HepG2 (cell line): ENCODE data around the gene ATG5. TPM values are rescaled to one million over a fixed set of nuclear protein-coding genes. Genes with fewer than 3 reads are reported as not detected.

Source experiments
- ATAC-seq: fragments of 200-7000 bp; cut with Tn5 transposase; 3 replicates; pipeline ENCODE4 v1.9.1; 2020; ENCODE audit warnings: mild to moderate bottlenecking, moderate library complexity
- BruUV-seq: library from RNA; stranded (reverse); fragments of 400-500 nt; replicated peaks from 2 replicates; lab custom pipeline; 2021; lab: Mats Ljungman, UMichigan
- CTCF ChIA-PET: fragments of 300-600 bp; formaldehyde crosslinking; extraction: SDS; loops from one replicate; lab custom pipeline; 2021; ENCODE audit warnings: low total read pairs, inconsistent platforms, low intra/inter-chr PET ratio; lab: Yijun Ruan, JAX
- POLR2A ChIA-PET: fragments of 350-600 bp; sonication (Branson Sonifier 250); formaldehyde crosslinking; loops from one replicate; lab custom pipeline; 2020; ENCODE audit warnings: antibody characterized with exemption, inconsistent platforms; lab: Yijun Ruan, JAX
- DNase-seq: peaks from one replicate; pipeline ENCODE4 v3.0.0-alpha.2; 2015; ENCODE audit warnings: low spot score
- FAIRE-seq: peaks from 3 replicates; lab custom pipeline; 2011; peaks lifted over from hg19 to GRCh38; lab: Jason Lieb, UNC
- H2AFZ ChIP-seq: one replicate; pipeline ENCODE4 v1.6.1; 2011; ENCODE audit warnings: low read length, inconsistent platforms
- H3K27ac ChIP-seq: fragments of 300-600 bp; 3 replicates; pipeline ENCODE4 v1.8.0; 2011; ENCODE audit warnings: mixed run types, mild to moderate bottlenecking, mixed read lengths, low read length, inconsistent platforms; ENCODE audit not compliant: insufficient read depth; ENCODE audit errors: extremely low read length
- H3K27me3 ChIP-seq, 2 experiments: fragments of 200-600 bp in 1 of 2; 2 replicates in 1 of 2; 3 replicates in 1 of 2; pipeline versions ENCODE4 v1.6.0 to v1.8.0; 2011; ENCODE audit warnings: low read length in 2 of 2, mild to moderate bottlenecking in 2 of 2, moderate library complexity in 2 of 2, inconsistent platforms in 1 of 2; ENCODE audit not compliant: insufficient read depth in 2 of 2, control insufficient read depth in 1 of 2
- H3K36me3 ChIP-seq, 2 experiments: fragments of 200-600 bp in 1 of 2; replicated peaks in 1 of 2; 2 replicates in 1 of 2; 3 replicates in 1 of 2; pipeline versions ENCODE4 v1.5.1 to v1.8.0; 2011; ENCODE audit warnings: low read length in 2 of 2, inconsistent platforms in 1 of 2; ENCODE audit not compliant: insufficient read depth in 2 of 2, control insufficient read depth in 1 of 2
- H3K4me1 ChIP-seq: 2 replicates; pipeline ENCODE4 v1.5.1; 2012; ENCODE audit warnings: low read length, inconsistent platforms; ENCODE audit not compliant: insufficient read depth
- H3K4me2 ChIP-seq: 2 replicates; pipeline ENCODE4 v1.6.0; 2011; ENCODE audit warnings: low read depth, low read length, inconsistent platforms
- H3K4me3 ChIP-seq, 3 experiments: fragments of 200-600 bp in 1 of 3; sonication (generic), shearing (Covaris generic) in 1 of 3; replicated peaks in 1 of 3; 2 replicates each; pipeline ENCODE4 v1.5.1; 2011 to 2016; ENCODE audit warnings: low read length in 3 of 3, inconsistent platforms in 2 of 3, low read depth in 2 of 3, mild to moderate bottlenecking in 2 of 3, control low read depth in 1 of 3, mixed read lengths in 1 of 3; ENCODE audit not compliant: insufficient read depth in 1 of 3
- H3K79me2 ChIP-seq: one replicate; pipeline ENCODE4 v1.6.1; 2011; ENCODE audit warnings: low read length, inconsistent platforms; ENCODE audit not compliant: insufficient read depth
- H3K9ac ChIP-seq: 2 replicates; pipeline ENCODE4 v1.6.0; 2011; ENCODE audit warnings: mild to moderate bottlenecking, low read depth, low read length, inconsistent platforms; ENCODE audit not compliant: insufficient read depth
- H3K9me3 ChIP-seq: 2 replicates; pipeline ENCODE4 v1.5.1; 2012; ENCODE audit warnings: mild to moderate bottlenecking, low read length
- H4K20me1 ChIP-seq: 2 replicates; pipeline ENCODE4 v1.6.0; 2011; ENCODE audit warnings: inconsistent platforms, mild to moderate bottlenecking, low read length, moderate library complexity; ENCODE audit not compliant: insufficient read depth
- ATF4 ChIP-seq, 2 experiments: fragments of 450-650 bp in 1 of 2; sonication (generic) in 1 of 2; formaldehyde crosslinking; IDR thresholded peaks; 2 replicates each; pipeline versions ENCODE4 v1.5.0 to v1.8.0; 2020 to 2022; ENCODE audit warnings: mild to moderate bottlenecking in 1 of 2, missing genetic modification reagents in 1 of 2
- BATF2 ChIP-seq: sonication (generic); formaldehyde crosslinking; IDR thresholded peaks from 2 replicates; pipeline ENCODE4 v1.8.0; 2022; ENCODE audit warnings: mild to moderate bottlenecking, missing genetic modification reagents, moderate library complexity
- CSRNP1 ChIP-seq: sonication (generic); formaldehyde crosslinking; IDR thresholded peaks from 2 replicates; pipeline ENCODE4 v1.8.1; 2023; ENCODE audit warnings: mild to moderate bottlenecking, missing genetic modification reagents
- FOXO1 ChIP-seq: sonication (generic); formaldehyde crosslinking; IDR thresholded peaks from 2 replicates; pipeline ENCODE4 v1.4.0; 2020; ENCODE audit warnings: missing genetic modification reagents
- HOXA5 ChIP-seq: sonication (generic); formaldehyde crosslinking; IDR thresholded peaks from 2 replicates; pipeline ENCODE4 v1.4.0; 2020; ENCODE audit warnings: missing genetic modification reagents
- KLF13 ChIP-seq: sonication (generic); formaldehyde crosslinking; IDR thresholded peaks from 2 replicates; pipeline ENCODE4 v1.4.0; 2020; ENCODE audit warnings: mild to moderate bottlenecking, missing genetic modification reagents
- MAX ChIP-seq: IDR thresholded peaks from 2 replicates; pipeline ENCODE4 v1.6.1; 2012; ENCODE audit warnings: inconsistent platforms
- MBNL3 ChIP-seq: fragments of 250-450 bp; sonication (Bioruptor Pico); conservative IDR thresholded peaks from 2 replicates; pipeline ENCODE4 v1.8.0; 2022; ENCODE audit warnings: mild to moderate bottlenecking, inconsistent platforms
- NFKBIZ ChIP-seq: IDR thresholded peaks from 2 replicates; pipeline ENCODE4 v1.6.1; 2018; ENCODE audit warnings: missing genetic modification reagents, missing compliant biosample characterization
- POLR2G ChIP-seq: fragments of 200-400 bp; formaldehyde crosslinking; IDR thresholded peaks from 2 replicates; pipeline ENCODE4 v1.6.1; 2018; ENCODE audit warnings: mild to moderate bottlenecking, low read depth, low read length, moderate library complexity
- SRF ChIP-seq: IDR thresholded peaks from 2 replicates; pipeline ENCODE4 v1.6.1; 2011; ENCODE audit warnings: mild to moderate bottlenecking, low read depth, low read length, moderate library complexity
- ZFP36L2 ChIP-seq: sonication (generic); formaldehyde crosslinking; IDR thresholded peaks from 2 replicates; pipeline ENCODE4 v1.4.0; 2020; ENCODE audit warnings: missing genetic modification reagents
- ZFYVE20 ChIP-seq: sonication (generic); formaldehyde crosslinking; IDR thresholded peaks from 2 replicates; pipeline ENCODE4 v1.8.0; 2023; ENCODE audit warnings: low read depth, mild to moderate bottlenecking, moderate library complexity, missing genetic modification reagents, borderline replicate concordance
- ZNF263 ChIP-seq: sonication (generic); formaldehyde crosslinking; IDR thresholded peaks from 2 replicates; pipeline ENCODE4 v1.4.0; 2020; ENCODE audit warnings: missing genetic modification reagents
- ZNF468 ChIP-seq: sonication (generic); formaldehyde crosslinking; IDR thresholded peaks from 2 replicates; pipeline ENCODE4 v1.8.0; 2022; ENCODE audit warnings: mild to moderate bottlenecking, moderate library complexity, missing genetic modification reagents
- ZNF543 ChIP-seq: sonication (generic); formaldehyde crosslinking; IDR thresholded peaks from 2 replicates; pipeline ENCODE4 v1.4.0; 2020; ENCODE audit warnings: mild to moderate bottlenecking, missing genetic modification reagents
- ZNF674 ChIP-seq: sonication (generic); formaldehyde crosslinking; IDR thresholded peaks from 2 replicates; pipeline ENCODE4 v1.5.0; 2020; ENCODE audit warnings: low read depth, mild to moderate bottlenecking, missing genetic modification reagents
- ZNF841 ChIP-seq: sonication (generic); formaldehyde crosslinking; IDR thresholded peaks from 2 replicates; pipeline ENCODE4 v1.8.1; 2023; ENCODE audit warnings: missing genetic modification reagents, borderline replicate concordance
- ZSCAN25 ChIP-seq: sonication (generic); formaldehyde crosslinking; IDR thresholded peaks from 2 replicates; pipeline ENCODE4 v1.8.0; 2022; ENCODE audit warnings: mild to moderate bottlenecking, missing genetic modification reagents
- ZZZ3 ChIP-seq: sonication (generic); formaldehyde crosslinking; IDR thresholded peaks from 2 replicates; pipeline ENCODE4 v1.4.0; 2020; ENCODE audit warnings: missing genetic modification reagents, mild to moderate bottlenecking, borderline replicate concordance
- WGBS: methylation state at CpG from one replicate; pipeline ENCODE4 v1.1.6; 2017; ENCODE audit warnings: low lambda C conversion rate; 5-methylcytosine and 5-hydroxymethylcytosine counted together
- in situ Hi-C: cut with HindIII; loops from 2 replicates; pipeline ENCODE4 v1.10.0; 2017; ENCODE audit warnings: low pct_unique_long_range_greater_than_20kb; ENCODE audit not compliant: extremely low pct_ligation_motif_present
- intact Hi-C: fragments of 100-400 bp; cut with micrococcal nuclease; formaldehyde crosslinking; loops from one replicate; pipeline ENCODE4 v1.10.0; 2022; ENCODE audit not compliant: unreplicated experiment
- polyA plus RNA-seq, 8 experiments: library from polyadenylated mRNA; depleted of rRNA in 3 of 8; stranded (reverse) in 7 of 8; unstranded in 1 of 8; fragments of >200 nt; fragmentation: Illumina TruSeq in 4 of 8; extraction: Trizol in 4 of 8; gene quantifications; 2 replicates each; pipeline versions ENCODE4 v1.2.1 to v1.2.3, GENCODE V29; 2011 to 2016; ENCODE audit warnings: low read depth in 4 of 8, missing spikeins in 1 of 8, mixed read lengths in 1 of 8; ENCODE audit not compliant: insufficient read depth in 1 of 8
- total RNA-seq, 5 experiments: library from RNA; depleted of rRNA; stranded (reverse); fragments of >200 nt; fragmentation: Illumina TruSeq; extraction: Trizol; gene quantifications; 2 replicates each; pipeline ENCODE4 v1.2.3, GENCODE V29; 2016; ENCODE audit warnings: low read depth in 1 of 5

The ATG5 gene
- total and polyA plus RNA-seq, 2 of the 13 experiments (the other 11 are each of a cell fraction or from before 2014, with no cell fraction given), result 21.3 to 48.0 TPM

GRCh38 chr6:106325336-106326178 lies at the start of gene ATG5 (continued):
- TF ChIP-seq ZZZ3 (CRISPR knock-in tag), result peak; percentile 65; the same call in 1 of the 2 replicates
- TF ChIP-seq NFKBIZ, result no peak; the same call in 1 of the 2 replicates

- Histone ChIP-seq H4K20me1 (no peaks in the 10 kb centered on the region), H2AFZ (no peak overlapping the region), H3K27me3 (peaks cover 0 to 13% of the 10 kb centered on the region in 2 experiments; a peak in 1 of 5 replicates), H3K4me1 (no peaks in the 10 kb centered on the region), H3K27ac (no peak overlapping the region), H3K36me3 (no peaks in the 10 kb centered on the region), H3K79me2 (no peaks in the 10 kb centered on the region), H3K9ac (no peak overlapping the region), H3K9me3 (no peaks in the 10 kb centered on the region), H3K4me3 (no peak overlapping the region), H3K4me2 (no peak overlapping the region)
- DNase-seq (no peak), FAIRE-seq (no peak), ATAC-seq (no peak)
- POLR2A ChIA-PET, result no interaction called here
- WGBS, result 4% methylated on average over 1 of the region's 1 CpG
- CTCF ChIA-PET, result no interaction called here
- in situ Hi-C loops (no loop called here), intact Hi-C loops (no loop called here)
- TF ChIP-seq ZNF841 (CRISPR knock-in tag) (no peak), ZFYVE20 (no peak), HOXA5 (no peak), KLF13 (CRISPR knock-in tag) (no peak), ZNF543 (CRISPR knock-in tag) (no peak), ZNF468 (no peak), ZNF674 (CRISPR knock-in tag) (no peak), SRF (no peak), ZFP36L2 (no peak), ZNF263 (no peak), BATF2 (CRISPR knock-in tag) (no peak), CSRNP1 (CRISPR knock-in tag) (no peak), POLR2G (no peak), ZSCAN25 (CRISPR knock-in tag) (no peak), MAX (no peak), FOXO1 (CRISPR knock-in tag) (no peak), ATF4 (CRISPR knock-in tag; IDR thresholded peaks at IDR 0.05) (no peak), MBNL3 (CRISPR knock-in tag) (no peak)
- BruUV-seq, result no TSS peak
Measured at GRCh38 chr6:106373502-106374239, 48.1 kb upstream of the ATG5 start.
